Stimulated activated effector memory CD8-positive, alpha-beta T cell treated with anti-CD3 and anti-CD28 coated beads, Interleukin-12 subunit alpha, Interleukin-12 subunit beta, amount 100 ng/mL, for 72 hours (primary cell): Measurements from ENCODE around the gene LILRB1.
A peak's percentile ranks its signal among the peaks of the same experiment; 100 is the strongest.
"Not testable (repeated sequence)": the region's sequence is repeated elsewhere in the genome, so short reads cannot be mapped to it uniquely, and the experiment has no call there.

Source experiments
- ATAC-seq: fragments of 150-1000 bp; cut with Tn5 transposase; 2 replicates; pipeline ENCODE4 v1.10.0; 2021
- DNase-seq, 2 donors: peaks; one replicate each; pipeline ENCODE4 v3.0.0; 2021 to 2022; ENCODE audit warnings: low spot score in 2 of 2
- H3K27ac Mint-ChIP-seq: one replicate; pipeline ENCODE4 v1.8.0; 2022; ENCODE audit warnings: mild to moderate bottlenecking, mixed read lengths
- H3K36me3 Mint-ChIP-seq: one replicate; pipeline ENCODE4 v1.8.0; 2022; ENCODE audit warnings: mild to moderate bottlenecking, mixed read lengths
- H3K4me1 Mint-ChIP-seq: one replicate; pipeline ENCODE4 v1.8.0; 2022; ENCODE audit warnings: mixed read lengths
- H3K4me3 Mint-ChIP-seq: one replicate; pipeline ENCODE4 v1.8.0; 2022; ENCODE audit warnings: mild to moderate bottlenecking, mixed read lengths
- H3K9me3 Mint-ChIP-seq: one replicate; pipeline ENCODE4 v1.8.0; 2022; ENCODE audit warnings: mixed read lengths

The LILRB1 gene

DNA sequence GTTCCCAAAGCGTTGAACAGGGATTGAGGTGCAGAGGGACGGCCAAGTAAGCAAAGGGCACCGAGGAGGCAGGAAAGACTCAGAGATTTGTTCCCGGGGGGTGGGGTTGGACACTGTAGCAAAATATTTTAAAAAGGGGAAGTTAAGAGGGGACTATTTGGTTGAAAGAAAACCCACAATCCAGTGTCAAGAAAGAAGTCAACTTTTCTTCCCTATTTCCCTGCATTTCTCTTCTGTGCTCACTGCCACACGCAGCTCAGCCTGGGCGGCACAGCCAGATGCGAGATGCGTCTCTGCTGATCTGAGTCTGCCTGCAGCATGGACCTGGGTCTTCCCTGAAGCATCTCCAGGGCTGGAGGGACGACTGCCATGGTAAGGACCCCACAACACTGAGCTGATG lies at the start of gene LILRB1:
TSS of gene LILRB1 (plus strand) at position 223 of the 400 bp plus-strand sequence. CDS start 590 bp downstream, outside the sequence.
- H3K27ac Mint-ChIP-seq: peak within 1 kb of the TSS; percentile 40
- H3K9me3 Mint-ChIP-seq, ATAC-seq: not testable (repeated sequence)
- H3K4me3 Mint-ChIP-seq: peak within 1 kb of the TSS; percentile 10
- H3K36me3 Mint-ChIP-seq: peaks cover 13% of the 10 kb centered on the region
- H3K4me1 Mint-ChIP-seq: peaks cover 18% of the 10 kb centered on the region
- DNase-seq: peak in 1 of 2 donors; percentile 46

- Mint-ChIP-seq H3K4me1 (no peaks in the 10 kb centered on the region), H3K36me3 (no peaks in the 10 kb centered on the region), H3K4me3 (no peak overlapping the region), H3K9me3 (peaks cover 4% of the 10 kb centered on the region), H3K27ac (no peak overlapping the region)
- ATAC-seq (no peak), DNase-seq (no peak)
Observed at GRCh38 chr19:54586397-54586796, 43.9 kb upstream of the LILRB1 start.

GRCh38 chr19:54587026-54587425 lies 43.3 kb upstream of the LILRB1 start:
- peaks cover 4% of the 10 kb centered on the region for H3K9me3 Mint-ChIP-seq
- ATAC-seq (no peak), DNase-seq (no peak)
- H3K4me3 Mint-ChIP-seq: no peak overlapping the region
- no peak overlapping the region for H3K27ac Mint-ChIP-seq
- H3K4me1 Mint-ChIP-seq: no peaks in the 10 kb centered on the region
- H3K36me3 Mint-ChIP-seq: no peaks in the 10 kb centered on the region

DNA sequence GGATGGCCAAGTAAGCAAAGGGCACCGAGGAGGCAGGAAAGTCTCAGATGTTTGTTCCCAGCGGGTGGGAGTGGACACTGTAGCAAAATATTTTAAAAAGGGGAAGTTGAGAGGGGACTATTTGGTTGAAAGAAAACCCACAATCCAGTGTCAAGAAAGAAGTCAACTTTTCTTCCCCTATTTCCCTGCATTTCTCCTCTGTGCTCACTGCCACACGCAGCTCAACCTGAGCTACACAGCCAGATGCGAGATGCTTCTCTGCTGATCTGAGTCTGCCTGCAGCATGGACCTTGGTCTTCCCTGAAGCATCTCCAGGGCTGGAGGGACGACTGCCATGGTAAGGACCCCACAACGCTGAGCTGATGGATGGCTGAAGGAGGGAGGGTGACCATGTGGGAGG lies 36.8 kb upstream of the LILRB1 start, which contains the start of gene LILRA1:
TSS of gene LILRA1 (plus strand) at position 188 of the 400 bp plus-strand sequence. CDS start 613 bp downstream, outside the sequence.
- not testable (repeated sequence) for H3K9me3 Mint-ChIP-seq, H3K36me3 Mint-ChIP-seq, H3K4me3 Mint-ChIP-seq, ATAC-seq, DNase-seq, H3K4me1 Mint-ChIP-seq, H3K27ac Mint-ChIP-seq

- not testable (repeated sequence) for ATAC-seq, H3K4me3 Mint-ChIP-seq, H3K27ac Mint-ChIP-seq, H3K36me3 Mint-ChIP-seq, H3K9me3 Mint-ChIP-seq, H3K4me1 Mint-ChIP-seq, DNase-seq
Observed at GRCh38 chr19:54593931-54594626, 36.2 kb upstream of the LILRB1 start.

- ATAC-seq: no peak
- no peak overlapping the region for H3K27ac Mint-ChIP-seq
- no peak for DNase-seq
Observed at GRCh38 chr19:54594737-54595136, 35.5 kb upstream of the LILRB1 start.

DNA sequence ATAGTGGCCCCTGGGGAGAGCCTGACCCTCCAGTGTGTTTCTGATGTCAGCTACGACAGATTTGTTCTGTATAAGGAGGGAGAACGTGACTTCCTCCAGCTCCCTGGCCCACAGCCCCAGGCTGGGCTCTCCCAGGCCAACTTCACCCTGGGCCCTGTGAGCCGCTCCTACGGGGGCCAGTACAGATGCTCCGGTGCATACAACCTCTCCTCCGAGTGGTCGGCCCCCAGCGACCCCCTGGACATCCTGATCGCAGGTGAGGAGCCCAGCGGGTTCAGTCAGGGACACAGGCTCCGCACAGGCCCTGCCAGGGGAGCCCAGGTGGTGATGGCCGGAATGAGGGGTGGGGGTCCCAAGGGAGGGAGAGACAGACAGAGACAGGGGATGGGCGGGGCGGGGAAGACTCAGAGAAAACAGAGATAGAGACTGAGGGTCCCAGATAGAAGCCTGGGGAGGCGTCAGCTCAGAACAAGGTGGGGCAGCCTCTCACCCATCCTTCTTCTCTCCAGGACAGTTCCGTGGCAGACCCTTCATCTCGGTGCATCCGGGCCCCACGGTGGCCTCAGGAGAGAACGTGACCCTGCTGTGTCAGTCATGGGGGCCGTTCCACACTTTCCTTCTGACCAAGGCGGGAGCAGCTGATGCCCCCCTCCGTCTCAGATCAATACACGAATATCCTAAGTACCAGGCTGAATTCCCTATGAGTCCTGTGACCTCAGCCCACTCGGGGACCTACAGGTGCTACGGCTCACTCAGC lies 34.4 kb upstream of the LILRB1 start:
- H3K9me3 Mint-ChIP-seq, H3K4me1 Mint-ChIP-seq, ATAC-seq, H3K36me3 Mint-ChIP-seq, H3K4me3 Mint-ChIP-seq, H3K27ac Mint-ChIP-seq: not testable (repeated sequence)
- peak in 1 of 2 donors; percentile 40 for DNase-seq

More at GRCh38 chr19:54594737-54595136, 35.5 kb upstream of the LILRB1 start:
- Mint-ChIP-seq H3K36me3 (no peaks in the 10 kb centered on the region), H3K4me3 (no peak overlapping the region), H3K9me3 (no peaks in the 10 kb centered on the region), H3K4me1 (no peaks in the 10 kb centered on the region)

- Mint-ChIP-seq H3K36me3 (no peaks in the 10 kb centered on the region), H3K4me3 (no peak overlapping the region), H3K27ac (no peak overlapping the region), H3K9me3 (no peaks in the 10 kb centered on the region), H3K4me1 (peaks cover 6% of the 10 kb centered on the region)
- no peak for ATAC-seq
- DNase-seq: no peak
Observed at GRCh38 chr19:54600212-54600611, 30.1 kb upstream of the LILRB1 start.

DNA sequence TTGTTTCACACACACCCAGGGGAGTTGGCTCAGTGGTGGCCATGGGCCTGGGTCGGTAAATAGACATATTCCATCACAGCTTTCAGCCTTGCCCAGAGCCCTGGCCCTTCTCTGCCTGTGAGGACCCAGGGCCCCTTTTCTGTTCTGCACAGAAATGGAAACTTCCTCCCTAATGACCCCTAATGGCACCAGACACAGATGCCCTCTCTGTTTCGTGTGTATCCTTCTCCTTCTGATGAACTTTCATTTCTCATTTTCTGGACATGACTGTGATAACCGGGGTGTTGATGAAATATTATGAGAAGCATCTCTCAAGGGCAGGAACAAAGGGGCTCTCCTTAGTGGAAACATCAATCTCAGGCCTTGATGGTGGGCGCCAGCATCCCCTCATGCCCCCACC lies 24.1 kb upstream of the LILRB1 start:
- Mint-ChIP-seq H3K36me3 (no peaks in the 10 kb centered on the region), H3K4me1 (peaks cover 13% of the 10 kb centered on the region), H3K9me3 (no peaks in the 10 kb centered on the region), H3K4me3 (peak overlapping the region; percentile 16), H3K27ac (no peak overlapping the region)
- no peak for DNase-seq
- ATAC-seq: no peak

GRCh38 chr19:54606891-54607784 lies 23.1 kb upstream of the LILRB1 start:
- Mint-ChIP-seq H3K36me3 (no peaks in the 10 kb centered on the region), H3K9me3 (no peaks in the 10 kb centered on the region), H3K4me3 (peak overlapping the region; percentile 16), H3K4me1 (peaks cover 10% of the 10 kb centered on the region), H3K27ac (no peak overlapping the region)
- peak in 1 of 2 donors; percentile 37 for DNase-seq
- peak; percentile 60 for ATAC-seq

DNA sequence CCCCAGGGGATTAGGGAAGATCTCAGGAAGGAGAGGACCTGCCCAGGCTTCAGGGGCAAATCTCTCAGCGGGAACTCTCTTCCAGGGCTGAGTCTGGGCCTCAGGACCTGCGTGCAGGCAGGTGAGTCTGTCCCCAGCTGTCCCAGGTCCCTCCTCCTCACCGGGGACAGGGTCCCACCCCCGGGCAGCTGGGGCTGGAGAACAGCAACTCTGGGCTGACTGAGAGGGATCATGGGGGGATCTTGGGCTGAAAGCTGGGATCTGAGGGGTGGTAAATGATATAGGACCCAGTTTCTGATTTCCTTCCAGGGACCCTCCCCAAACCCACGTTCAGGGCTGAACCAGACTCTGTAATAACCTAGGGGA lies 22.5 kb upstream of the LILRB1 start:
- ATAC-seq: no peak
- DNase-seq: peak in 1 of 2 donors; percentile 18
- H3K4me1 Mint-ChIP-seq: peaks cover 10% of the 10 kb centered on the region
- no peak overlapping the region for H3K27ac Mint-ChIP-seq
- no peak overlapping the region for H3K4me3 Mint-ChIP-seq
- H3K9me3 Mint-ChIP-seq: no peaks in the 10 kb centered on the region
- no peaks in the 10 kb centered on the region for H3K36me3 Mint-ChIP-seq

- no peaks in the 10 kb centered on the region for H3K9me3 Mint-ChIP-seq
- H3K4me3 Mint-ChIP-seq: no peak overlapping the region
Observed at GRCh38 chr19:54608205-54608604, 22.1 kb upstream of the LILRB1 start.

GRCh38 chr19:54608792-54609191 lies 21.5 kb upstream of the LILRB1 start:
- ATAC-seq (no peak), DNase-seq (peak in 1 of 2 donors; percentile 10)
- Mint-ChIP-seq H3K27ac (no peak overlapping the region), H3K9me3 (no peaks in the 10 kb centered on the region), H3K4me3 (no peak overlapping the region), H3K4me1 (peaks cover 10% of the 10 kb centered on the region), H3K36me3 (no peaks in the 10 kb centered on the region)

More at GRCh38 chr19:54608205-54608604, 22.1 kb upstream of the LILRB1 start:
- H3K36me3 Mint-ChIP-seq: no peaks in the 10 kb centered on the region
- DNase-seq (peak in 1 of 2 donors; percentile 22), ATAC-seq (no peak)
- no peak overlapping the region for H3K27ac Mint-ChIP-seq
- H3K4me1 Mint-ChIP-seq: peaks cover 10% of the 10 kb centered on the region

GRCh38 chr19:54609356-54609791 lies 20.9 kb upstream of the LILRB1 start:
- no peaks in the 10 kb centered on the region for H3K9me3 Mint-ChIP-seq
- peaks cover 10% of the 10 kb centered on the region for H3K4me1 Mint-ChIP-seq
- no peaks in the 10 kb centered on the region for H3K36me3 Mint-ChIP-seq
- no peak for ATAC-seq
- no peak overlapping the region for H3K4me3 Mint-ChIP-seq
- H3K27ac Mint-ChIP-seq: no peak overlapping the region
- peak in 1 of 2 donors; percentile 32 for DNase-seq

- H3K9me3 Mint-ChIP-seq: no peaks in the 10 kb centered on the region
- DNase-seq (no peak), ATAC-seq (no peak)
- H3K4me1 Mint-ChIP-seq: peaks cover 12% of the 10 kb centered on the region
- H3K36me3 Mint-ChIP-seq: no peaks in the 10 kb centered on the region
- H3K27ac Mint-ChIP-seq: no peak overlapping the region
- H3K4me3 Mint-ChIP-seq: no peak overlapping the region
Observed at GRCh38 chr19:54612428-54612827, 17.9 kb upstream of the LILRB1 start.
